GM21576 (cell line): Measurements from ENCODE around the gene HAGHL.
"Not testable (repeated sequence)": the region's sequence is repeated elsewhere in the genome, so short reads cannot be mapped to it uniquely, and the experiment has no call there.

Source experiments
- ATAC-seq: cut with Tn5 transposase; IDR thresholded peaks from one replicate; pipeline ENCODE4 v1.9.1; 2021; ENCODE audit warnings: mild to moderate bottlenecking, moderate library complexity; ENCODE audit not compliant: unreplicated experiment

HAGHL gene

DNA sequence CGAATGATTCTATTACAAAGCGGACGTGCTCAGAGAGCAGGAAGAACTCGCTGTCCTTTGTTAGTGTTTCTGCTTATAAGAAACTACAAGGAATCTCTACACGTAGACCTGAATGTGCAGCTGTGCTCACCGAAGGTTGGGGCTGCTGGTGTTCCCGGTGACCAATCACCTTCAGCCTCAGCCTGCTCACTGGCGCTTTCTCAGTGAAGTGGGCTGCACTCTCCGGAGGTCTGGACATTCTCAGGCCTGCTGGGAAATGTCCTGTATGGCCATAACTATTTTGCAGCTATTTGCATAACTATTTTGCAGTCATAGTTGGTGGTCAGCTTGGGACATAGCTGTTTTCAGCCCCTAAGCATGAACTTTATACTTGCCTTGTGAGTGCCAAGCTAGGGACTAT is 23.6 kb downstream of the HAGHL start:
- no peak for ATAC-seq

DNA sequence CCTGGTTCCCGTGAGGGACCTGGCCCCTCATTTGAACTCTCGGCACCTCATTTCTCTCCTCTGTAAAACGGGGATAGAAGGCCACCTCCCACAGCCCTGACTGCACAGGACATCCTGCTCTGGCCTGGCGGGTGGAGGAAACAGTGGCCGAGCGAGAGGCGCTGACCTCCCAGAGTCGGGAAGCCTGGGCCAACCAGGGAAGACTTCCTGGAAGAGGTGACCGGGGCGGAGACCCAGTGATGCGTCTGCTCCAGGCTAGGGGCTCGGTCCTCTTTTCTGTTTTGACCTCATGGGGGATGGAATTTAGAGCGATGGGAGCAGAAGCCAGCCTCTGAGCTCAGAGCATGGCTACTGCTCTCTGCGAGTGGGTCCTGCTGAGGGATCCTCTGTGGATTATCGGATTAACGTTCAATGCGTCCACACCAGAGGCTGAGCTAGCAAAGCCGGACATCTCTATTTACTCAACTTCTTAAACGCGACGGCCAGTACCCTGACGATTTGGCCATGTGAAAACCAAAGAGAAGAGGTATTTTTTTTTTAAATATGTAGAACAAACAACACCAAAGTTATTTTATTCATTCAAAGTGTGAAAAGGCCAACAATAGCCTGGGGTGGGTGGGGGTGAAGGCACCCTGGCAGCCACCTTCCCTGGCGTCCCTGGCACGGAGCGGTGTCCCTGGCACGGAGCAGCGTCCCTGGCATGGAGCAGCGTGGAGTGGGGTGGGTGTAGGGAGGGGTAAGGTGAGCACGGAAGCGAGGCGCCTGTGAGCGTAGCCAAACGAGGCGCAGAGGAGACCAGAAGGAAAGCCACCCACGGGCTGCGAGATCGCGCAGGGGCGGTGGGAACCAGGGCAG is 24.5 kb downstream of the HAGHL start:
- no peak for ATAC-seq

DNA sequence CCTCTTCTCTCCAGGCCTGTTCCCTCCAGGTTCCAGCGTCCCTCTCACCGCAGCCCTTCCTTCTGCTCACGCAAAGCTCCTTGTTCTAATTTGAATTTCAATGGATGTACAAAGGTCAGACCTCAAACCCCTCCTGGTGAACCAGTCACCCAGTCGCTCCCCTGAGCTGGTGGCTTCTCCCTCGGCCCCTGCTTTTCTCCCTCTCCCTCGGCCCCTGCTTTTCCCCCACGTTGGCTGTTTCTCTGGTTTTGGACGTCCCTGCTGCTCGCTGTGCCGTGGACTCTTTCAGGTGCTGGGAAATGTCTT is 25.1 kb downstream of the HAGHL start:
- no peak for ATAC-seq

DNA sequence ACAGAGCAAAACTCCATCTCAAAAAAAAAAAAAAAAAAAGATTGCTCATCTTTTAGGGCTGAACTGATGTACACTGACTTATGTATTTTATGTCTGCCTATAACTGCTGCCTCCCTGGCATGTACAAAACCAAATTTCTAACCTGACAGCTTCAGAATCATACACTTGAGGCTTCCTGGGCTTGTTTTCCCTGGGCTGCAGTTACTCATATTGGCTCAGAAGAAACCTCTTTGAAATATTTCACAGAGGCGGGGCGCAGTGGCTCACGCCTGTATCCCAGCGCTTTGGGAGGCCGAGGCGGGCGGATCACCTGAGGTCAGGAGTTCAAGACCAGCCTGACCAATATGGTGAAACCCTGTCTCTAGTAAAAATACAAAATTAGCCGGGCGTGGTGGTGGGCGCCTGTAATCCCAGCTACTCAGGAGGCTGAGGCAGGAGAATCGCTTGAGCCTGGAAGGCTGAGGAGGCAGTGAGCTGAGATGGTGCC is 27.3 kb downstream of the HAGHL start:
- ATAC-seq: not testable (repeated sequence)

DNA sequence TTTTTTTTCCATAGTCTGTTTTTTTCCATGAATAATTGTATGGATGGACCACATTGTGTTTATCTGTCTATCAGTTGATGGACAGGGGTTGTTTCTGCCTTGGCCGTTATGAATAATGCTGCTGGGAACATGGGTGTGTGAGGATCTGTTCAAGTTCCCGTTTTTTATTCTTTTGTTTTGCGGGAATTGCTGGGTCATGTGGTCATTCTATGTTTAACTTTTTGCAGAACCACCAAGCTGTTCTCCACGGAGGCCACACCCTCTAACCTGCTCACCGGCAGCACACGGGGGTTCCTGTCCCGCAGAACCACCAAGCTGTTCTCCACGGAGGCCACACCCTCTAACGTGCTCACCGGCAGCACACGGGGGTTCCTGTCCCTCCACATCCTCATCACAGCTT is 27.8 kb downstream of the HAGHL start:
- ATAC-seq: no peak

DNA sequence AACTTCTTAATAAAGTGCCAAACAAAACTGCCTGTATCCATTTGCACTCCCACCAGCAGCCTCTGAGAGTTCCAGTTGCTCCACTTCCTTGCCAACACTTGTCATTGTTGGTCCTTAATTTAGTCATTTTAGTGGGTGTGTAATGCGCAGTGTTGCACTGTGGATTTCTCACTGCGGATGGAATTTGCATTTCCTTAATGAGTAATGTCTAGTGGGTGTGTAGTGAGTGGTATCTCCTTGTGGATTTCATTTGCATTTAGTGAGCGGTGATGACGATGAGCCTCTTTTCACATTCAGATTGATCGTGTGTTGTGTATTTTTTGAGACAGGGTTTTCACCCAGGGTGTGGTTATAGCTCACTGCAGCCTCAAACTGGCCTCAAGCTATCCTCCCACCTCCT is 29.5 kb downstream of the HAGHL start:
- ATAC-seq: no peak

DNA sequence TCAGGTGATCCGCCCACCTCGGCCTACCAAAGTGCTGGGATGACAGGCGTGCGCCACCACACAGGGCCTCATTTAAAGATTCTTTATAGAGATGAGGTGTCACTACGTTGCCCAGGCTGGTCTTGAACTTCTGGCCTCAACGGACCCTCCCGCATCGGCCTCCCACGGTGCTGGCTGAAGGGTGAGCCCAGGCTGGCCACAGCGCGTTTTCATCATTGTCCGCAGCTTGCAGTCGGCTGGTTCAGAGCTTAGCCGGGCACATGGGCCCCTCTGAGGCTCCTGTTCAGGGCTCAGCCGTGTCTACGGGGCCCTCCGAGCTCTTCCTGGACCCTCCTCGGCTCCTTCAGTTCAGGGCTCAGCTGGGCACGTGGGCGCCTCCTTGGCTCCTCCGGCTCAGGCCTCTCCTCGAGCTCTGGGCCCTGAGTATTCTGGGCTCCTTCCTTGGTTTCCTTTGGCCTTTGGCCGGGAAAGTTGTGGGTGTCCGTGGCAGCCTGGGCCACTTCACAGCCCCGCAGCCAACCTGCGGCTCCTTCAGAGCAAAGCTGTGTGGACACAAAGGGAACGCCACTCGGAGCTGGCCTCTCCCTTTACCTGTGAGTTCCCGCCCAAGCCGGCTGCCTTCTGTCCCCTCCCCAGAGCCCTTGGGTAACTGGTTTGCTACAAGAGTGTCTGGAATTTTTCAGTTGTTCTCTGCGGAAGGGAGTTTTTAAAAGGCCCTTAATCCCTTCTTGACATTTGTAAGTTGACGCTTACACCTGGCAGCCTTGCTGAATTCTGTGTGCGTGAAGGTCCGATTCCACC is 32.4 kb downstream of the HAGHL start:
- no peak for ATAC-seq

DNA sequence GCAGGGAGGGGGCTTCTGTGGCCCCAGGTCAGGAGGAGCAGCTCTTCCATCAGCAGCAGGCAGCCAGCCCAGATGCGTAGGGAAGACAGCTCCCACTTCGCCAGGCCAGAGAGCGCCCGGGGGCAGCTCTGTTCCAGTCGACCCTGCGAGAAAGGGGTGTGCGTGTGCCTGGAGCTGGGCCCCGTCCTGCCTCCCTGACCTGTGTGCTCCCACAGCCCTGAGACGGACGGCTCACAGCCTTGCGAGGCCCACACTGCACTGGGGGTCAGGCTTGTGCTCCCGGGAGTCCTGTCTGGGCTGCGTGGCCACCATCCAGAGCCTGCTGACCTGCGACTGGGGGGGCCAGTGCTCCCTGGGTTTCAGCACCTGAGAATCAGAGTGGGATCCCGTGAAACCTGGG is 33.2 kb downstream of the HAGHL start:
- no peak for ATAC-seq

DNA sequence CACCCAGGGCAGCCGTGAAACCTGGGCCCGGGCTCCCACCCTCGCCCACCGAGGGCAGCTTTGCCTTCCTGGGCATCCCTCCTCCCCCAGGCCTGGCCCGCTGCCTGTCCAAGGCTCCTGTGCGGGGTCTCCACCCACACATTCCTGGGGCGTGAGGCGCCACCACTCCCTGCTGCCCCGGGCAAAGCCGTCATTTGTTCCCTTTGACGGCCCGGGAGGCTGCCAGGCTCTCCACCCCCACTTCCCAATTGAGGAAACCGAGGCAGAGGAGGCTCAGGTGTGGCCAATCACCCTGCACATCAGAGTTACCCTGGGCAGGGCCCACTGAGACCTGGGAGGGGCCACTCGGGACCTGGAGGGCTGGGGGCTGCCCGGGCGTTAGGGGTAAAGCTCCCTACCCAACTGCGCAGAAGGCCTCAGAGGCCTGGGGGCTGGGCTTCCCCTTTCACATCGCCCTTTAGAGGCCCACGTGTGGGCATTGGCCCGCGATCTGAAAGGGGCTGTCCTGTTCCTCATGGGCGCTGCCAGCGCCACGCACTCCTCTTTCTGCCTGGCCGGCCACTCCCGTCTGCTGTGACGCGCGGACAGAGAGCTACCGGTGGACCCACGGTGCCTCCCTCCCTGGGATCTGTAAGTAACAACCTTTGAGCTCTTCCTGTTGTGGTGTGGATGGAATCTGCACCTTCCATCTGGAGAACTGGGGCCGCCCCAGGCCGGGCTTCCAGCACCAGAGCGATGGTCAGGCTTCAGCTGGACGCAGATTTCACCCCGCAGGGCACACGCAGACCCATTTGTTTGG is 33.8 kb downstream of the HAGHL start, which contains the start of gene MSLN:
Gene MSLN (plus strand): TSS at position 190 of the 799 bp plus-strand sequence. CDS start 1,947 bp downstream, outside the sequence.
- no peak for ATAC-seq

DNA sequence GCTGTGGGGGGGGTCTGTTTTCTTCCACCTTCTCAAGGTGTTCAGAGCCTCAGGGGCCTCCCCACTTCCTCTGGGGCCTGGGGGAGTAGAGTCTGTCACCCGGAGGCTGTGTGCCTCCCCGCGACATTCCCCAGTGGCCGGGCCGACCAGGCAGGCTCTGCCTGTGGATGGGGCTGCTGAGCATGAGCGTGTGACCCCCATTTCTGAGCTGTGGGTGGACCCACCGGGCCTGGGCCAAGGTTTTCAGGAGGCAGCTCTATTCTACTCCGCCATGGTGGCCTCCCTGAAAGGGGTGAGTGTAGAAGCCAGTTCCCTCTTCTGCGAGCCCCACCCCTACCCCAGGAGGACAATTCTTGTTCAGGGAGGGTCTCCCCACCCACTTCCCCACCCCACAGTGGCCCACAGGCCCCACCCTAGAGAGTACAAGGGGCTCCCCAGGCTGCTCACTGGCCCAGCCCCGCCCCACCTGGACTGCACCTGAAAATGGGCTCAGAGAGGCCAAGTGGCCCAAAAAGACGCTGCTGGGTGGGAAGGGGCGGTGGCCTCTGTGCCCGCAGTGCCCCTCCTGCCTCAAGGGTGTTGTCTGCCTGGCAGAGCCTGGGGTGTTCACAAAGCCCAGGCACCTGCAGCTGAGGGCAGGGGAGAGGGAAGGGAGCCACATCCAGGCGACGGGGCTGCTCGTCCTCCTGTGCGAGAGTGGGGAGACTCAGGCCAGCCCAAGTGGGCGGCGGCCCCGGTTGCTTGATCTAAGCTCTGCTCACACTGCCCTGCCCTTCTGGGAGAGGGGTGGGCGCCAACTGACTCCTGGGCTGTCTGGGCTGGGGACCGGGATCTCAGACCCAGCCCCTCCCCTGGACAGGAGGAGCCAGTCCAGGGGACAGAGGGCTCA is 35.0 kb downstream of the HAGHL start:
- no peak for ATAC-seq

DNA sequence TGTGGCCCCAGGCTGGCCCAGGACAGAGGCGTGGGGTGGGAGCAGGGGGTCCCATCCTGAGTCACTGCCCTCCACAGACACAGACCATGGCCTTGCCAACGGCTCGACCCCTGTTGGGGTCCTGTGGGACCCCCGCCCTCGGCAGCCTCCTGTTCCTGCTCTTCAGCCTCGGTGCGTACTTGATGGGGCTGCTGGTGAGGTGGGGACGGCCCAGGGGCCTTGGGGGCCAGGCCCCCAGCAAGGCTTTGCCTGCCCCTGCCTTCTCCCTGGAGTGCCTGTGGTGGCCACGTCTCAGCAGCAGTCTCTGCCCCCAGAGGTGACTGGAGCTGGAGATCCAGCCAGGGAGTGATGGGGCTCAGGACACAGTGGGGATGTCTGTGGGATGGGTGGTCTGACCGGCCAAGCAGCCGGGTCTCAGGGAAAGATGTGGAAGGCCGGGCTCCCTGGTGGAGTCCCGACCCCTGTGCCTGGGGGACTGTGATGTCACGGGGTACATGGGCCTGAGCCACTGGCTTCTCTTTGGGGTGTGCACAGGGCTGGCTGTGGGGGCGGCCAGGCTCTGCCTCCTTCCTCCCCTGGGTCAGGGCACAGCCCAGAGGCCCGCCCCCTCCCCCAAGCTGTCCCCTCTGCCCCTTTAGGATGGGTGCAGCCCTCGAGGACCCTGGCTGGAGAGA is 35.8 kb downstream of the HAGHL start:
- no peak for ATAC-seq

DNA sequence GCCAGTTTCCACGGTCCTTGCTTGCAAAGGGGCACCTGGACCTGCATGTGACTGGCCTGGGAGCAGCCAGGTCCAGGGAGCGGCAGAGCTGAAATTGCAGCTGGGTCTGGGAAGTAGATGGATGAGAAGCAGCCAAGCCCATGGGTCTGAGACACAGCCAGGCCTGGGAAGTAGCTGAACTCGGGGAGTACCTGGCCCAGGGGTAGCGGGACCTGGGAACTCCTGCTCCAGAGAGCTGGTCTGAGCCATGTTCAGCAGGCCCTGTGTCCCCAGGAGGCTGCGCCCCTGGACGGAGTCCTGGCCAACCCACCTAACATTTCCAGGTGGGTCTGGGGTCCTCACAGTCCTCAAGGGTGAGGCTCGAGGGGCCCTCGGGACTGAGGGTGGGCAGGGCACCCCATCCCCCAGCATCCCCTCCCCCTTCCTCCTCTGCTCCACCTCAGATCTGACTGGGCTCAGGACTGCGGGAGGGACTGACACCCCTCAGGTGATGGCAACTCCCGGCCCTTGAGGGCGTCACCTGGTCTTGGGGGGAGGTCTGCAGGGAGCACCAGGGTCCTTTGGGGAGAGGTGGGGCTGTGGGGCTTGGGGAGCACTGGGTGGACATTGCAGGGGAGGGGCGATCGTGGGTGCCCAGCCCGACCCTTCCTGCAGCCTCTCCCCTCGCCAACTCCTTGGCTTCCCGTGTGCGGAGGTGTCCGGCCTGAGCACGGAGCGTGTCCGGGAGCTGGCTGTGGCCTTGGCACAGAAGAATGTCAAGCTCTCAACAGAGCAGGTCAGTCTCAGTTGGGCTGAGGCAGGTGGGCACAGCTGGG is 36.7 kb downstream of the HAGHL start:
- no peak for ATAC-seq

DNA sequence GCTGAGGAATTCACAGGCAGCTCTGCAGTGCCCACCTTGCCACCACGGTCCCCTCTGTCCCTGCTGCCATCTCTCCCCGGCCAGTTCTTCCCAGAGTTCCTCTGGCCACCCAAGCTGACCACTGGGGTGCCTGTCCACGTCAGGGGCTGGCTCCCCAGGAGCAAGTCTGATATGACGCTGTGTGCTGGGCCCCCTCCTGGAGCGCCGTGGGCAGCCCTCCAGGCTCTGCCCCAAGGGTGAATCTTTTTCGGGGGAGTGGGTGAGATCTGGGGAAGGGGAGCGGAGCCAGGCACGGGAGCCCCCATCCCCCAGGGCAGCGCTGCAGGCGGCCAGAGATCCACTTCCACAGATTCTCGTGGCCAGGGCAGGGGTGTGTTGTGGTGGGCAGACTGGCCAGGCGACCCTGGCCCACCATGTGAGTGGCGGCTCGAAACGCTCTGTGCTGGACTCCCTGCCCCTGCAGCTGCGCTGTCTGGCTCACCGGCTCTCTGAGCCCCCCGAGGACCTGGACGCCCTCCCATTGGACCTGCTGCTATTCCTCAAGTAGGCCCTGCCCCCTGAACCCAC is 37.4 kb downstream of the HAGHL start:
- no peak for ATAC-seq

DNA sequence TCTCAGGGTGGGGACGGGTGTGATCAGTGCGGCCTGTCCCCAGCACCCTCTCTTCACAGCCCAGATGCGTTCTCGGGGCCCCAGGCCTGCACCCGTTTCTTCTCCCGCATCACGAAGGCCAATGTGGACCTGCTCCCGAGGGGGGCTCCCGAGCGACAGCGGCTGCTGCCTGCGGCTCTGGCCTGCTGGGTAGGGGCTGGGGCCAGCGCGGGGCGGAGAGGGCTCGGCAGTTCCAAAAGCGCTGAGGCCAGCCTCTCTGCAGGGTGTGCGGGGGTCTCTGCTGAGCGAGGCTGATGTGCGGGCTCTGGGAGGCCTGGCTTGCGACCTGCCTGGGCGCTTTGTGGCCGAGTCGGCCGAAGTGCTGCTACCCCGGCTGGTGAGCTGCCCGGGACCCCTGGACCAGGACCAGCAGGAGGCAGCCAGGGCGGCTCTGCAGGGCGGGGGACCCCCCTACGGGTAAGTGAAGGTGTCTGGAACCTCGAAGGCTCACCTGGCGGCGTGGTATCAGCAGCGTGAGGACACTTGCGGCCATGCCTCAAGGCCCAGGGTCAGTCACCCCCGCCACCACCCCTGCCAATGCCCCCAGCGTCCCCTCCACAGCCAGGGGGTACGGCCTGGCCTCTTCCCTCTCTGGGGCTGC is 38.1 kb downstream of the HAGHL start:
- ATAC-seq: no peak

DNA sequence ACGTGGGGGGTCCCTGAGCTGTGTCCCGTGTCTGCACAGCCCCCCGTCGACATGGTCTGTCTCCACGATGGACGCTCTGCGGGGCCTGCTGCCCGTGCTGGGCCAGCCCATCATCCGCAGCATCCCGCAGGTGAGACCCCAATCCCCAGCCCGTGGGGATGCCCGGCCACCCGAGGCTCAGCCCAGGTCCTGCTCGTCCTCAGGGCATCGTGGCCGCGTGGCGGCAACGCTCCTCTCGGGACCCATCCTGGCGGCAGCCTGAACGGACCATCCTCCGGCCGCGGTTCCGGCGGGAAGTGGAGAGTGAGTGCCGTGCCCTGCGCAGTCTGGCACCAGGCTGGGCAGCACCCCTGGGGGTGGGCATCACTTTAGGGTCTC is 38.6 kb downstream of the HAGHL start:
- no peak for ATAC-seq

DNA sequence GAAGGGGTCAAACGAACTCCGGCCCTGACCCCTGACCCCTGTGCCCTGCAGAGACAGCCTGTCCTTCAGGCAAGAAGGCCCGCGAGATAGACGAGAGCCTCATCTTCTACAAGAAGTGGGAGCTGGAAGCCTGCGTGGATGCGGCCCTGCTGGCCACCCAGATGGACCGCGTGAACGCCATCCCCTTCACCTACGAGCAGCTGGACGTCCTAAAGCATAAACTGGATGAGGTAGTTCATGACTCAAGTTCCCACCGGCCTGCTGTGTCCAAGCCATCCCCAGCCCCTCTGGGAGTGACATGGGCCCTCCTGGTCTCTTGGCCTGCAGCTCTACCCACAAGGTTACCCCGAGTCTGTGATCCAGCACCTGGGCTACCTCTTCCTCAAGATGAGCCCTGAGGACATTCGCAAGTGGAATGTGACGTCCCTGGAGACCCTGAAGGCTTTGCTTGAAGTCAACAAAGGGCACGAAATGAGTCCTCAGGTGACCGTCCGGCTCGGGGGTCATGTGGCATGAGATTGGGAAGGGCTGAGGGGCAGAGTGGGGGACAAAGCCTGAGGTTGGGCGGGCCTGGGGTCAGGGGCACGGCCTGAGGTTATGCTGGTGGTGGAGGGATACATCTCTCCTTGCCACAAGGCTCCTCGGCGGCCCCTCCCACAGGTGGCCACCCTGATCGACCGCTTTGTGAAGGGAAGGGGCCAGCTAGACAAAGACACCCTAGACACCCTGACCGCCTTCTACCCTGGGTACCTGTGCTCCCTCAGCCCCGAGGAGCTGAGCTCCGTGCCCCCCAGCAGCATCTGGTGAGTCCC is 39.3 kb downstream of the HAGHL start:
- ATAC-seq: no peak
